Fibroblast of the conjunctiva (primary cell): ENCODE results near the gene SCFD1.
"Not testable (repeated sequence)": the region's sequence is repeated elsewhere in the genome, so short reads cannot be mapped to it uniquely, and the experiment has no call there.

Experiments
- DNase-seq: peaks from one replicate; pipeline ENCODE4 v3.0.0-alpha.2; 2010; ENCODE audit warnings: low read depth

SCFD1 gene

DNA sequence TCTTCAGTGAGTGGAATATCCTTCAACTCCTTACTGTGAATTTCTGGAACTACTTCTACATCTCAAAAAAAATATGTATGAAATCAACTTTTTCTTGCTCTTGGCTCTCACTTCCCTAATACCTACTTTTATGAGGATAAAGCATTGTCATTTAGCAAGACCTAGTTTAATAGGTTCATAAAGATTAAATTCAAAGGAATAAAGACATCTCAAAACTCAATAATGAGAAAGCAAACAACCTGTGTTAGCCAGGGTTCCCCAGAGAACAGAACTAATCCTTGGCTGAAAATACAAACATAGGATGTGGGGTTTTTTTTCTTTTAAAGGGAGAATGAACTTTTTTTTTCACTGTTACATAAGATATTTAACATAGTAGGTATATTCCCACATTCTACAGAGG, 57.9 kb downstream of the SCFD1 start:
- no peak for DNase-seq

DNA sequence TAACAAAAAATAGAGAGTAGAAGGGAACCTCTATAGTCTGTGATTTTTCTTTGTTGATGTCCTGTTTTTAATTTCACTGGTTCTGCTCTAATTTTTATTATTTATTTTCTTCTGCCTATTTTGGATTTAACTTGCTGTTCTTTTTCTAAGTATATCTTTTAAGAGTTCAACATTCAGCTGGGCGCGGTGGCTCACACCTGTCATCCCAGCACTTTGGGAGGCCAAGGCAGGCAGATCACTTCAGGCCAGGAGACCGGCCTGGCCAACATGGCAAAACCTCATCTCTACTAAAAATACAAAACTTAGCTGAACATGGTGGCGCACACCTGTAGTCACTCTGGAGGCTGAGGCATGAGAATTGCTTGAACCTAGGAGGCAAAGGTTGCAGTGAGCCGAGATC, 58.7 kb downstream of the SCFD1 start:
- DNase-seq: not testable (repeated sequence)

GRCh38 chr14:30681752-30682355, 59.7 kb downstream of the SCFD1 start:
- no peak for DNase-seq

DNA sequence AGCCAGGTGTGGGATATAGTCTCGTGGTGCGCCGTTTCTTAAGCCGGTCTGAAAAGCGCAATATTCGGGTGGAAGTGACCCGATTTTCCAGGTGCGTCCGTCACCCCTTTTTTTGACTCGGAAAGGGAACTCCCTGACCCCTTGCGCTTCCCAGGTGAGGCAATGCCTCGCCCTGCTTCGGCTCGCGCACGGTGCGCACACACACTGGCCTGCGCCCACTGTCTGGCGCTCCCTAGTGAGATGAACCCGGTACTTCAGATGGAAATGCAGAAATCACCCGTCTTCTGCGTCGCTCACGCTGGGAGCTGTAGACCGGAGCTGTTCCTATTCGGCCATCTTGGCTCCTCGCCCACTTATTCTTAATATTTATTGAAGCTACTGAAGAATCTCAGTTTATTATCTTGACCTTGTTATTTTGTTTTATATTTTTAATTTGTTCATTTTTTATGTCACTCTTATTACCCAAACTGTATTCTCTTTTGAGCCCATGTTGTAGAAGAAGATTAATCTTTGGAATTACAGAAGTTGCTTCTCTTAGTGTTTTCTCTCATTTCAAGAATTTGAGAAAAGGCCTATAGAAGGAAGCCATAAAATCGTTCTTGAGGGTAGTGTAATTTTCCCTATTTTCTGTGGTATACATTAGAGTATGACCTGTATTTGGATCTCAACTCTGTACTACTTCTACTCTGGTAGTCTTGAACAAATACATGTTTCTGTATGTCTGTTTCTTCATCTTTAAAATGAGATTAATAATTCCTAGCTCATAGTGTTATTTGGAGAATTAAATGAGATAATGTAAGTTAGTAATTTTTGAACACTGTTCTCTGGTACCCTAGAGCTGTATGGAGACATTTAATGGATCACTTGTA, 68.6 kb downstream of the SCFD1 start:
- not testable (repeated sequence) for DNase-seq

DNA sequence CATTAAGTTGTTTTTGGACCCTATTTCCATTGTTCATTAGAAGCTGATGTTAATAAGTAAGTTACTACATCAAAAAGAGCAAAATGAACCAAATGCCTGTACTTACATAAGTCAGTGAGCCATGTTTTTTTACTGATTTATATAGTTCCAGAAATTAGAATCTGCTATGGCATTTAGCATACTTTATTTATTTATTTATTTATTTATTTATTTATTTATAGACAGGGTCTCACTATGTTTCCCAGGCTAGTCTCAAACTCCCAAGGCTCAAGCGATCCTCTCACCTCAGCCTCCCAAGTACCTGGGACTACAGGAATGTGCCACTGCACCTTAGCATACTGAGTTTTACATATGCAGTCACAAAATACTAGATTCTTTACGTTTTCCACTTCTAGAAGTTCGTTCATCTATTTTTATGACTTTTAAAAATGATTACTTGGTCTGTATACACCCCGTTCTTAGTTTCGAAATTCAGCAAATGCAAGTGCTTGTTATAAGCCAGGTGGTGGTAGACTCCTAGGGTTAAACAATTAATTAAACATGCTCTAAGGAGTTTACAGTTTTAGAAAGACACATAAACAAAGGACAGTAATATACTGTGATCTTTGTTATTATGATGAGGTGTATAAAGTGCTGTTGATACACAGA, 69.8 kb downstream of the SCFD1 start:
- DNase-seq: no peak

DNA sequence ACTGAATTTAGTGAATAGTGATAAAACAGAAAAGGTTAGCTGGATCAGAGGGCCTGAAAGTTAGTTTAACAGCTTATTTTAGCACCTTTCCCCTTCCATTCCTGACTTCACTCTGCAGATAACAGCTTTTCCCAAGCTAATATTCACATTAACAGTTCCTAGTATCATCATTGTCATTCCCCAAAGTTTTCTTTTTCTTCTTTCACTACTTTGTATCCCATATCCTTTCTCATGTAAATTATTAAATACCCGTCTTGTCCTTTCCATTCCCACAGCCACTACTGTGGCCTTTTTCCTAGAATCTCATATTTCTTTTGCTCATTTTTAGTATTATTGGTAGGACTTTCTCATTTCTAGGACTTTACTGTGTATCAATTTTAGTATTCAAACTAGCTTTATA, 70.5 kb downstream of the SCFD1 start:
- DNase-seq: no peak

- no peak for DNase-seq
Observed at GRCh38 chr14:30698463-30698862, 76.3 kb downstream of the SCFD1 start.

- DNase-seq: no peak
Observed at GRCh38 chr14:30706704-30707103, 84.6 kb downstream of the SCFD1 start.

GRCh38 chr14:30708157-30708556, 86.0 kb downstream of the SCFD1 start:
- DNase-seq: no peak

- no peak for DNase-seq
Observed at GRCh38 chr14:30709201-30709600, 87.1 kb downstream of the SCFD1 start.

- no peak for DNase-seq
Observed at GRCh38 chr14:30710876-30711275, 88.8 kb downstream of the SCFD1 start.

- no peak for DNase-seq
Observed at GRCh38 chr14:30719137-30719536, 97.0 kb downstream of the SCFD1 start.

DNA sequence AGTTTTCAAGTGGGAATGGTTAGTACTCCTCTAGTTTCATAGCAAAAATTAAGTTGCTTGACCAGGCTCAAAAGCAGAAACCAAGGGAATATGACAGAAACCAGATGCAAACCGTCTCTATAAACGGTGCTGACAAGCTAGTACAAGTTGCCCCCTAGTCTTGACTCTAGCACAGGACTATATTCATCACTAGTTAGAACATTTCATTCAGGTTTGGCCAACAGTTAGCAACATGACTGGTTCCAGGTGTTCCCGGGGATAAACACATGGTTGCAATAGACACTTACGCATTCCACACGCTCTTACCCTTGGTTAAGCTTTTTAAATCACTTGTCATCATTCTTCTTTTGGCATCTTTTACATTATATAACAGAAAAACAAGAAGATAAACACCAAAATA, 103.6 kb downstream of the SCFD1 start:
- no peak for DNase-seq

GRCh38 chr14:30728471-30728870, 106.4 kb downstream of the SCFD1 start:
- no peak for DNase-seq

DNA sequence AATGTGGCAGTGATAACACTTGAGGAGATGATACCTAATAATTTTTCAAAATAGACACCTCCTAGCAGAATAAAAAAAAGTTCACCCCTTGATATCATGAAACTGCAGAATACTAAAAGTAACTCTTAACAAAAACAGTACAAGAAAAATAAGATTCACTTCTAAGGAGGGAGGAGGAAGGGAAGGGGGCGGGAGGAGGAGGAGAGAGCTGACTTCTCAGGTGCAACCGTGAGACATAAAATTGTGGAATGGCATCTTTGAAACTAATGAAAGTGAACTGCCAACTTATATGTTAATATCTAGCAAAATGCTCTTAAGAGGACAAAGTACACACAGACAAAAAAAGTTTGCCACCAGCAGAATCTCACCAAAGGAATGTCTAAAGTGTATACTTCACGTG, 115.8 kb downstream of the SCFD1 start:
- no peak for DNase-seq

DNA sequence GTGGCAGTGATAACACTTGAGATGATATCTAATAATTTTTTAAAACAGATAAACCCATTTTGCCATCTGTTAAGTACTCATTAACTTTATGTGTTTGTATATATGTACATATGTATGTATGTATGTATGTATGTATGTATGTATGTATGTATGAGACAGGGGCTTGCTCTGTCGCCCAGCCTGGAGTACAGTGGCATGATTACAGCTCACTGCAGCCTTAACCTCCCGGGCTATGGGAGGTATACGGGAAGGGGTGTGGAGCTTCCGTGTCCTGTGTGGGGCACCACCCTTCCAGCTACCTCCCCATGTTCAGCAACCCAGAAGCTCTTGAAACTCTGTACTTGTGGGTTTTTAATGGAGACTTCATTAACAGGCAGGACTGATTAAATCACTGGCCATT, 116.9 kb downstream of the SCFD1 start:
- no peak for DNase-seq

DNA sequence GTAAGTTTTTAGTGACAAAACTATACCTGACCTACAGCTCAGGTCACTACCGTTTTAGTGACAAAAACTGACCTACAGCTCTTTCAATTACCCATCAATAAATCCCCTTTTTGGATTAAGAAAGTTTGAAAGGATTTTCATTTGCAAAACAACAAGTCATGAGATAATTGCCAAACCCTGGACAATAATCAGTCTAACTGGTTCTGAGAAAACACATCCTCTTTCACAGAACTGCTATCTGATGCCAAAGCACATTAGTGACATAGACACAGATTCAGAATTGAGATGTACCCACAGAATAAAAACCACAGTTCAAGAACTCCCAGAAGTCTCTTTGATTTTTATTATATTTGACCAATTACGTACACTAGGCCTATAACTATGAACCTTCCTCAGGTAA, 126.2 kb downstream of the SCFD1 start:
- no peak for DNase-seq

DNA sequence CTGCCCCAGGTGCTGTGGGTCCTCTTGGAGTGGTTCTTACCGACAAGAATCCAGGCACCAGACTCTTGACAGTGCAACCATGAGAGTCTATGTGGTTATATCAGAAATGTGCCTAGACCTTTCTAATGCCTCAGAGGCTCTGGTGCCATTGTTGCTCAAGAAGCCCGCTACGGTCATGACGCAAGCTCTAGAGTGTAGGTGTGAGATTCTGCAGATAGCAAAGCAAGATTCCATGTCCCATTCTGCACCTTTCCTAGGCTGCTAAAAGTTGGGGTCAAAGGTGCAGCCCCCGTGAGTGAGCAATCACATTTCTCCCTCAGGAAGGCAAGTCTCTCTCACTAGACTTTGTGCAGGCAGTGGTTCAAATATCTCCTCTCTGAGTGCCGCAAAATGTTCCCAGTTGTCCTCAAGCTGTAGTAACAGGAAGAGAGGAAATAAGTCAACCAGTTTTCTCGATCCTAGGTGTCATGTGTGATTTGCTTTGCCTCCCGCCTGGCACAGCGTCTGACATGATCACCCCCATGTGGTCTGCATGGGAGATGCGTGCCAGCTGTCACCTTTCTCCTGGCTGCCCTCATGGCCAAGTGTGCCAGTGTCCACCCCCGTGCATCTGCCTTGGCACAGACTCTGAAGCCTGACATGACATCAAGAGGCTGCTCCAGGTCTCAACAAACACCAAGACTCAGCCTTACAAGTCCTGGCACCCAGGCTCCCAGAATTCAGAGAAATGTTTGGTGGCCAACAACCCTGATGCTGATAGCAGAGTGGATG, 129.7 kb downstream of the SCFD1 start:
- DNase-seq: no peak

DNA sequence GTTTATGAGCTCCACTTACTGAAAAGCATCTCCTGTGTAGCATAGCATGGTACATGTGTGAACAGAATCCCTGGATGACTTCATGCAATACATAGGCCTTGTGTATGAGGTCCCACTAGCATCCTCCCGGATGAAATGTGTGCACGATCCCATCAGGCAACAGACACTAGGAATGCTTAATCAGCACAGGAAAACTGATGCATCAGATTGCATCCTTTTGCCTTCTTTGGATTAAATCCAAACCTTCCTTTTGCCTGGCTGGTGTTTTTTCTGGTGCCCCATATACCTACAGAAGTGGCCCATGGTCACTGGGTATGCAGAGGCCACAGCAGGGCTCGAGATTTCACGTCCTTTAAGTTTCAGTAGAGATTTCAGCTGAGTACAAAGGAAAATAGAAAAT, 131.3 kb downstream of the SCFD1 start:
- no peak for DNase-seq

DNA sequence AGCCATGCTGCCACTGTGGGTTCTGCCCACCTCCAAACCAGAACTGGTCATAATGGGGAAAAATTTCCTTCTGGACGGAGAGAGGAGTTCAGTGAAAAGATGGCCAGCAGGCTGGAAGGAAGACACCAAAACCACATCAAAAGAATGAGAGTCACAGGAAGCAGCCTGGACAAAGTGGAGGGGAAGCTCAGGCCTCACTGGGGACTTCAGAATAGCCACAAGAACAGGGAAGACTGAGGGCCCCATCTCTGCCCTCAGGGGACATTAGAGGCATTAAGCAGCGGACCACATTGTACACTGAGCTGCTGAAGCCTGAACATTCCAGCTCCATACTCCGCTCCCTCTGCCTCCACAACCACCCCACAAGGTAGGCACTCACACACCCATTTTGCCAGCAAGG, 132.7 kb downstream of the SCFD1 start:
- DNase-seq: no peak

GRCh38 chr14:30756594-30756993, 134.5 kb downstream of the SCFD1 start:
- no peak for DNase-seq

DNA sequence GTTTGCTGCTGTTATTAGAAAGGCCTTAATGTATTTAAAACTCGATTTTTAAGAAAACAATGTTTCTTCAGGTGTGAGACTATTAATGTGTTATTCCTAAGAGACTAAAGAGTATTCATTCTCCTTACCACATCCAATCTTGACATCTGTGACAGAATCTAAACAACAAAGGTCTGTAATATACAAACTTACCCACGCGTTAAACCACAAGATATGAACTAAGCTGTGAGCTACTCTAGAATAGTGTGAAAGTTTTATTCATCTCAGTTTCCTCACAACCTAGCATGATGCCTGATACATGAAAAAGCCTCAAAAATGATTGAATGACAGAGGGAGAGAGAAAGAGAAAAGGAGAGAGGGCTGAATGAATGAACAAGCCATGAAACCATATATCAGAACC, 135.0 kb downstream of the SCFD1 start:
- no peak for DNase-seq
